OCI-LY1 (cell line): ENCODE data around the gene ANKRD24.
"Not testable (repeated sequence)": the region's sequence is repeated elsewhere in the genome, so short reads cannot be mapped to it uniquely, and the experiment has no call there.

Experiments used
- EZH2 ChIP-seq: fragments of 200-600 bp; sonication (generic), shearing (Covaris generic); IDR thresholded peaks from 2 replicates; pipeline ENCODE4 v1.8.0; 2017; ENCODE audit warnings: borderline replicate concordance, mixed run types, mild to moderate bottlenecking, antibody characterized with exemption, low read length, moderate library complexity, mixed read lengths
- TF ChIP-seq, protein P1 (sequence below): fragments of 200-600 bp; sonication (generic), shearing (Covaris generic); IDR thresholded peaks from 2 replicates; pipeline ENCODE4 v1.5.1; 2017; ENCODE audit warnings: mild to moderate bottlenecking, antibody characterized with exemption, low read length, moderate library complexity, mixed read lengths

DNA sequence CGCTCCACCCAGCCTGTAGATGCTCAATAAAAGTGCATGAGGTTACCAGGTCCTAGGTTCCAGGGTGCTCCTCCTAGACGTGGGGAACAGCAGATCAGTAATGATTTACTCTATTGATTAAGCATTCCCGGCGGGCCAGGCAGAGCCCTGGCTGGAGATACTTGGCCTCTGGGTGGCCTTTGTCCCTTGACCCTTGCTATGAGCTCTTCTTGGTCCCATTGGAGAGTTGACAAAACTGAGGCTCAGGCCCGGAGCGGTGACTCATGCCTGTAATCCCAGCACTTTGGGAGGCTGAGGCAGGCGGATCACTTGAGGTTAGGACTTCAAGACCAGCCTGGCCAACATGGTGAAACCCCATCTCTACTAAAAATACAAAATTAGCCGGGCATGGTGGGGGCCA, 24.5 kb upstream of the ANKRD24 start:
- TF ChIP-seq EZH2, result not testable (repeated sequence)
- TF ChIP-seq, protein P1, sequence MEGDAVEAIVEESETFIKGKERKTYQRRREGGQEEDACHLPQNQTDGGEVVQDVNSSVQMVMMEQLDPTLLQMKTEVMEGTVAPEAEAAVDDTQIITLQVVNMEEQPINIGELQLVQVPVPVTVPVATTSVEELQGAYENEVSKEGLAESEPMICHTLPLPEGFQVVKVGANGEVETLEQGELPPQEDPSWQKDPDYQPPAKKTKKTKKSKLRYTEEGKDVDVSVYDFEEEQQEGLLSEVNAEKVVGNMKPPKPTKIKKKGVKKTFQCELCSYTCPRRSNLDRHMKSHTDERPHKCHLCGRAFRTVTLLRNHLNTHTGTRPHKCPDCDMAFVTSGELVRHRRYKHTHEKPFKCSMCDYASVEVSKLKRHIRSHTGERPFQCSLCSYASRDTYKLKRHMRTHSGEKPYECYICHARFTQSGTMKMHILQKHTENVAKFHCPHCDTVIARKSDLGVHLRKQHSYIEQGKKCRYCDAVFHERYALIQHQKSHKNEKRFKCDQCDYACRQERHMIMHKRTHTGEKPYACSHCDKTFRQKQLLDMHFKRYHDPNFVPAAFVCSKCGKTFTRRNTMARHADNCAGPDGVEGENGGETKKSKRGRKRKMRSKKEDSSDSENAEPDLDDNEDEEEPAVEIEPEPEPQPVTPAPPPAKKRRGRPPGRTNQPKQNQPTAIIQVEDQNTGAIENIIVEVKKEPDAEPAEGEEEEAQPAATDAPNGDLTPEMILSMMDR, result not testable (repeated sequence)
